ENCODE data around the gene CABLES1. TPM values are rescaled to one million over a fixed set of nuclear protein-coding genes. Genes with fewer than 3 reads are reported as not detected.

The CABLES1 gene
- total RNA-seq, 1 donor from 2014 or later = 4.2 TPM

- Mint-ChIP-seq H3K4me1 (ENCODE audit: low read depth) (peaks cover 11% of the 10 kb centered on the region), H3K27me3 (peaks cover 6% of the 10 kb centered on the region), H3K36me3 (ENCODE audit: insufficient read depth) (no peaks in the 10 kb centered on the region), H3K27ac (no peak overlapping the region), H3K4me3 (ENCODE audit: low read depth) (no peak overlapping the region), H3K9me3 (ENCODE audit: low read depth) (no peaks in the 10 kb centered on the region)
- TF ChIP-seq CTCF (IDR thresholded peaks at IDR 0.05; ENCODE audit: unreplicated experiment) = no peak
- no peak for DNase-seq (ENCODE audit: low spot score, unreplicated experiment)
Measured at GRCh38 chr18:23129355-23130002, 5.8 kb upstream of the CABLES1 start.

- peak; percentile 26 for DNase-seq (ENCODE audit: low spot score, unreplicated experiment)
- TF ChIP-seq CTCF (IDR thresholded peaks at IDR 0.05; ENCODE audit: unreplicated experiment) = peak; percentile 90
- no peak overlapping the region for H3K4me3 Mint-ChIP-seq (ENCODE audit: low read depth)
- peaks cover 15% of the 10 kb centered on the region for H3K4me1 Mint-ChIP-seq (ENCODE audit: low read depth)
- no peaks in the 10 kb centered on the region for H3K36me3 Mint-ChIP-seq (ENCODE audit: insufficient read depth)
- peaks cover 10% of the 10 kb centered on the region for H3K27me3 Mint-ChIP-seq
- no peaks in the 10 kb centered on the region for H3K9me3 Mint-ChIP-seq (ENCODE audit: low read depth)
- no peak overlapping the region for H3K27ac Mint-ChIP-seq
Measured at GRCh38 chr18:23131693-23132319, 3.5 kb upstream of the CABLES1 start.

- peak overlapping the region; percentile 44 for H3K27ac Mint-ChIP-seq
- H3K27me3 Mint-ChIP-seq = peaks cover 30% of the 10 kb centered on the region
- peak; percentile 30 for DNase-seq (ENCODE audit: low spot score, unreplicated experiment)
Measured at GRCh38 chr18:23133860-23134779, 1.2 kb upstream of the CABLES1 start.

GRCh38 chr18:23135550-23136325 is 453 bp downstream of the CABLES1 start:
- no peaks in the 10 kb centered on the region for H3K36me3 Mint-ChIP-seq (ENCODE audit: insufficient read depth)
- DNase-seq (ENCODE audit: low spot score, unreplicated experiment) = peak; percentile 37
- peaks cover 32% of the 10 kb centered on the region for H3K27me3 Mint-ChIP-seq
- TF ChIP-seq CTCF (IDR thresholded peaks at IDR 0.05; ENCODE audit: unreplicated experiment) = no peak
- H3K27ac Mint-ChIP-seq = no peak overlapping the region
- no peaks in the 10 kb centered on the region for H3K9me3 Mint-ChIP-seq (ENCODE audit: low read depth)
- no peak overlapping the region for H3K4me3 Mint-ChIP-seq (ENCODE audit: low read depth)
- peaks cover 23% of the 10 kb centered on the region for H3K4me1 Mint-ChIP-seq (ENCODE audit: low read depth)

More at GRCh38 chr18:23133860-23134779, 1.2 kb upstream of the CABLES1 start:
- peak overlapping the region; percentile 76 for H3K4me3 Mint-ChIP-seq (ENCODE audit: low read depth)
- H3K9me3 Mint-ChIP-seq (ENCODE audit: low read depth) = no peaks in the 10 kb centered on the region
- peaks cover 23% of the 10 kb centered on the region for H3K4me1 Mint-ChIP-seq (ENCODE audit: low read depth)
- H3K36me3 Mint-ChIP-seq (ENCODE audit: insufficient read depth) = no peaks in the 10 kb centered on the region
- TF ChIP-seq CTCF (IDR thresholded peaks at IDR 0.05; ENCODE audit: unreplicated experiment) = no peak
